ENCODE measurements around the gene PTH2R.
"Not testable (repeated sequence)": the region's sequence is repeated elsewhere in the genome, so short reads cannot be mapped to it uniquely, and the experiment has no call there.

Gene PTH2R

DNA sequence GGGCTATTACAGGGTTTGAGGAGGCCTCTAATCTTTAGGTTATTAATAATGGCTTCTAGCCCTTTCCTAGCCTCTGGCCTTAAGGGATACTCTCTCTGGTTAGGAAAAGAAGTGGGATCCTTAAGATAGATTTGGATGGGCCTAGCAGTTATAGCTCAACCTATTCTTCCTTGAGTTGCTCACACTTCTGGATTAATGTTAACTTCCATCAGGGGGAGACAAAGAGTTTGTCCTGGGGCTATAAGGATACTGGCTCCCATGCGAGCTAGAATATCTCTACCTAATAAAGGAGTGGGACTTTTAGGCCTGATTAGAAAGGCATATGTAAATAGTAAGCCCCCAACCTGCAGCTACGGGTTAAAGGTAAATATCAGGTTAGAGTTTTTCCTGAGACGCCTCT, 14.3 kb upstream of the PTH2R start:
- DNase-seq = no peak

DNA sequence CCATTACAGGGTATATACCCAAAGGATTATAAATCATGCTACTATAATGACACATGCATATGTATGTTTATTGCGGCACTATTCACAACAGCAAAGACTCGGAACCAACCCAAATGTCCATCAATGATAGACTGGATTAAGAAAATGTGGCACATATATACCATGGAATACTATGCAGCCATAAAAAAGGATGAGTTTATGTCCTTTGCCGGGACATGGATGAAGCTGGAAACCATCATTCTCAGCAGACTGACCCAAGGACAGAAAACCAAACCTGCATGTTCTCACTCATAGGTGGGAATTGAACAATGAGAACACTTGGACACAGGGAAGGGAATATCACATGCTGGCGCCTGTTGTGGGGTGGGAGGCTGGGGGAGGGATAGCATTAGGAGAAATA, 9.8 kb upstream of the PTH2R start:
- not testable (repeated sequence) for DNase-seq

DNA sequence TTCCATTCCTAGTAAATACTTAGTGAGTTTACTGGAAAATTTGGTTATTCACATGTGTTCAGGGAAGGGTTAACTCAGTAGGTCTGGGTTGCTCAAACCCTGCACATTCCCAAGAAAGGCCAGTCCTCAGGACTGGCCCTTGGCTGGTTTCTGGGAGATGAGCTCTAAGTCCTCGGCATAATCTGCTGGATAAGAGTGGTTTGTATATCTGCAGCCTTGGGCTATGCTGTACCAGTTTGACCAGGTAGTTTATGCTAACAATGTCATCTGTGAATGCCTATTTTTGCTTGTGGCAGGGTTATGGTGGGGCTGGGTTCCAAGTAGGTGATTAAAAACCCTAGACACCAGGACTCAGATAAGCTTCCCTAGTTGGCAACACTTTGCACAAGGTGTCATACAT, 7.4 kb upstream of the PTH2R start:
- DNase-seq = no peak

DNA sequence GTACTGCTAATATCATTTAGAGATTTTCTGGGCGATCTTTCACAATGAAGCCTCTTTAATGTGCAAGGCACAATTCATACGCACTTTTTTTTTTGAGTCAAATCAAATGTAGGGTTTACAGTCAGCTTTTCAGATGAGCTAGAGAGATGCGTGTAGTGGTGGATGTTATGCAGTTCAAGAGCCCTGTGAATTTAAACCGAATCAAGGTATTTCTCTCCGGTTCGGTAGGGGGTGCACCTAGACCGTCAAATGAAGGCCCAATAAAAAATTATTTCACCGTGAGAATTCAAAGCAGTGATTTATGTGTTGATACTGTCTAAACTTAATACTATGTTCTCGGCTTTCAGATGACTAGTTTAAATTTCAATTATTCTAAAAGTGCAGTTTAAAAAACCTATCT, 1.1 kb downstream of the PTH2R start:
- DNase-seq = no peak

DNA sequence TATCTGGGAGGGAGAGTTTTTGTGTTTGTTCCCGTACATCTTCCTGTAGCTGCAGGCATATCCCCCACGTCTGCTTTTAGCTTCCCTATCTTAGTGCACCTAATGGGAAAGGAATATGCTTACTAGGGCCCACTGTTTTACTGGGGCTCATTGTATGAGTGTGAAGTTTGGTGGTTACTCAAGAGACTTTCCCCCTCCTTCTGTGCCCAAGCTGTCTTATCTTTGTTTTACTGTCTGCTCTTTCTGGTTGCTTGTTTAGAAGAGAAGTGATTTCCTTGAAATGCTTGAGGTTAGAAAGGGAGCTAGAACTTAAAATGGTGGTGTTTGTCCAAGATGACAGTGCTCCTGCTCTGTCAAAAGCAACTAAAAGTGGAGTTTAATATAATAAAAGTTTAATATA, 7.3 kb downstream of the PTH2R start:
- DNase-seq = no peak

DNA sequence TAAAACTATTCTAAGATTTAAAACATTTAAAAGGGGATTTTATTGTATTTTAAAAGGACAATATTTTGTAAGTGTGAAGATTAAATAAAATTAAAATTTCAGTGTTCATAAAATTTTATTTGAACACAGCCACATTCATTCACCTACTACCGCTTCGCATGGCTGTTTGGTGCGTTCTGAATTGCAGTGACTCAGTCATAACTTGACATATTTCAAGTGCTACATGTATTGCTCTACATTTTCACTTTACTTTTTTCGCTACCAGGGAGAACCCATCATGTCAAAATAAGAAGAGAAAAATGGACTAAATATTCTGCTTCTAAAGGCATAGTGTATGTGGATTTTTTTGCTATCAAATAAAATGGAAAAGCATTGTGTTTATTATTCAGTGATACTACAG, 8.7 kb downstream of the PTH2R start:
- DNase-seq = no peak

DNA sequence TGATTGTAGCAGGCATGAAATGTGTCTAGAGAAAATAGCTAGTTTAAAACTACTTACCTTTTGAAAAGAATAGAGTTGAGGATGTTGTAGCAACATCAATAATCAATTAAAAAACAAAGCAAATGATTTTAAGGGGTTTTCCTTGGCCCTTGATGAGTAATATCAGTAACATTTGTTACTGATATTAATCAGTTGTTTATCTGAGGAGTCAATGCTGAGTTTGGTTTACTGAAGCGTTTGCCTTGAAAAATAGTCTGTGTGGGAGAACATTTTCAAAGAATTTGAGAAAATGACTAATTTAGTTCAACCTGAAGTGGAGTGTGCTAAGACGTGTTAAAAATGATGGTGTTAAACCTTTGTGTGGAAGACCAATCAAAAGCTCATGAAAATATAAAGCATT, 9.3 kb downstream of the PTH2R start:
- DNase-seq = no peak

DNA sequence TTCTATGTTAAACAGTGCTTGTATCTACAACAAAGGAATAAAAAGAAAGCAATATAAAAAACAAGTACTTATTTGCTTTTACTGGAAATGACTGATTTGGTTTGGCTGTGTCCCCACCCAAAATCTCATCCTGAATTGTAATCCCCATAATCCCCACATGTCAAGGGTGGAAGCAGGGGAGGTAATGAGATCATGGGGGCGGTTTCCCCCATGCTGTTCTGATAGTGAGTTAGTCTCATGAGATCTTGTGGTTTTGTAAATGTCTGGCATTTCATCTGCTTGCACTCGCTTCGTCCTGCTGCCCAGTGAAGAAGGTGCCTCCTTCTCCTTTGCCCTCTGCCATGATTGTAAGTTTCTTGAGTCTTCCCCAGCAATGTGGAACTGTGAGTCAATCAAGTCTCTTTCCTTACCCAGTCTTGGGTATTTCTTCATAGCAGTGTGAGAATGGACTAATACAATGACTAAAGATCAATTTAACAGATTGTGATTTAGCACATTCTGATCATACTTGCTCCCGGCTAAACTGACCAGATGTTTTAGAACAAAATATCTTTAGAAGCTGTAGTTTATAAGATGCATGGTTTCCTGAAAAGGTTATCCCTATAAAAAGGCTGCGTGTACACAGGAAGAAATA, 19.9 kb downstream of the PTH2R start:
- DNase-seq = no peak

DNA sequence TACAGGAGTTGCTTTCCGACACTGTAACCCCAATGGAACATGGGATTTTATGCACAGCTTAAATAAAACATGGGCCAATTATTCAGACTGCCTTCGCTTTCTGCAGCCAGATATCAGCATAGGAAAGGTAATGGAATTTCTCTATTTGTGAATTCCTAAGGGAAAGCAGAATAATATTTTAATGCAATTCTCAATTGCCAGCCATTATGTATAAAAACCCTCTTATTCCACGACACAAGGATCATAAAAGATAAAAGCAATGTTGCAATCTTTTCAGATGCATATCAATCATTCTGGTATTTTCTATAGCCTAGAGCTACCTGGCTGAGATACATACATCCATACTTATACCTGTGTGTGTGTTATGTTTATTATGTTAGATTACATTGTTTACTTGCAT, 31.2 kb downstream of the PTH2R start:
- DNase-seq = no peak

DNA sequence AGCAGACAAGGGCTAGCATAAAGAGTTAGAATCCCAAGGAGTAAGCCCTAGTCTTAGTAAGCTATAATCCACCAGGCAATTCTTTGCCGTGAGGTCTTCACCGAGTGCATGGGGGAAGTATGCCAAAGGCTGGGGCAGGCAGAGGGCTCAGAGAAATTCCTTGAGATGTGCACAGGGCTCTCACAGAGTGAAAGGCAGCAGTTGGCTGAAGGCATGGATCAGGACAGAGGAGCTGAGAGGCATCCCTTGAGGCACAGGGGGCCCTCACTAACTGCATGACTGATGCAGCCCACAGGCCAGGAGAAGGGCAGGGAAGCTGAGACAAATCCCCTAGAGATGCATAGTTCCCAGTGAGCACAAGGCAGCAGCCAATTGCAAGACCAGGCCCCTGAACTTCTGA, 34.1 kb downstream of the PTH2R start:
- no peak for DNase-seq

DNA sequence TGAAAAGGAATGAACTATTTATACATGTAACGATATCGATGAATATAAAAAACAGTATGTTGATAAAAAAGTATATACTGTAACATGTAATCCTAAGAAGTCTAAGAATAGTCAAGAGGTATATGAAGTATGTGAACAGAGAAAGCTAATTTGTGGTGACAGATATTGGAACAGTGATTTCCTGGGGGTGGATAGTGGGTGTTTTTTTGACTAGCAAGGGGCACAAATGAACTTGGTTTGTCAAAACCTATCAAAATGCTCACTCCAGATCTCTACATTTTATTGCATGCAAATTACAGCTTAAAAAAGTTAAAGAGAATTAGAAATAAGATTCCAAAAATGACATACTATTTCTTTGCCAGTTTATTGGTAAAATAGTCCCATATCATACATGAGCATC, 35.4 kb downstream of the PTH2R start:
- DNase-seq = no peak

DNA sequence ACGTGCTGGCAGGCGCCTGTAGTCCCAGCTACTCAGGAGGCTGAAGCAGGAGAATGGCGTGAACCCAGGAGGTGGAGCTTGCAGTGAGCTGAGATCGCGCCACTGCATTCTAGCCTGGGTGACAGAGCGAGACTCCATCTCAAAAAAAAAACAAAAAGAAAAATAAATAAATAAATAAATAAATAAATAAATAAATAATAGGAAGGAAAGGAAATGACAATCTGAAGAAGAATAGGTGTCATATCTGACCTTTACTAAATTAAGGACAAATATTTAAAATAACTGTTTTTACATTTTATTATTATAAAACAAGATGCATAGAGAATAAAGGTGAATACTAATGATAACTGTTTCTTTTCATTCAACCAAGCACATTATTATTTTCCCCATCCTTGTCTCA, 40.9 kb downstream of the PTH2R start:
- not testable (repeated sequence) for DNase-seq

DNA sequence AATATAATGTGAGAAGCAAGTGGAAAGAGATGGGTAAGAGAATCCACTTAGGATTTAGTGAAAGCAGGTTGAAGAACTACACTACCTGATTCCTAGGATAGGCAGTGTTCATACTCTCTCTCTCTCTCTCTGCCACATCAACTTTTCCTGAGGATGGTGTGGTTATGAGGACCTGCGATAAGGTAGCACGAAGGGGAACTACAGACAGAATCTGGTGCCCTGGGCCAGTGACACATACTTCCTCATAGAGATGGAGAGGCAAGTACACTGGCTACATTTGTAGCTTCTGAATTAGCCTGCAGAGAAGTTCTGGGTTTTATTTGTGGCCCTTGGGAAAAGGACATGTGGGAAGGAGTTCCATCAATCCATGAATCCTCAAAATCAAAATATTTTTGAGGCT, 44.5 kb downstream of the PTH2R start:
- no peak for DNase-seq

DNA sequence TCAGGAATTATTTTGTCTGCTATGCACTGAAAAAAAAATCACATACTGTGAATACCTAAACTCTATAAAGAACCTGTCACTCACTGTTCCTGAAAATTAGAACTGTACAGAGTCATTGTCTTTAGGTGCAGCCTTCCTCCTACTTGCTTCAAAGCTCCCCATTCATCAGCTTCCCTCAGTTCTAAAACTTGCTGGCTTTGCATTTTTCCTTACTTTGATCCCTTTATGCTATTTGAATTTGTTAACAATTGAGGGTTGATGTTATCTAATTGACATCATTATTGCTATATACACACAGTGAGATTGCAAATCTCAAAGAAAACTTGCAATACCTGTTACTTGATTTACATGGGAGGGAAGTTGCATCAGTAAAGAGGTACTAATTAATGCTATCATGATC, 48.3 kb downstream of the PTH2R start:
- DNase-seq = no peak

DNA sequence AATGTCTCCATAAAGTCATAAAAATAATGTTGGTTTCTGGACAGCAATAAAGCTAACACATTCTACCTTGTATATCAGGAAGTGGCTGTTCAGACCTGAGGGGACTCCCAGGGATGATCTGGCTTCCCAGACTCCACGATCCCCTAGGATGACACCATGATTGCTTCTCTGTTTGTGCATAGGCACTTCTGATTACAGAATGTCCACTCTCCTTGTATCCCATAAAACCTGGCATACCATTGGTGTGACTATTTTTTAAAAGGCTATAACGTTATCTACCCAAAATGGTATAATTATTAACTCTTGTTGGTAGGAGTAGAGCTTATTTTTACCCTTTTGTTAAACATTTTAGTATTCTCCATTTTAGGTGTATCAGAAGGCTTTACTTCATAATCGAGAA, 57.1 kb downstream of the PTH2R start:
- DNase-seq = no peak

DNA sequence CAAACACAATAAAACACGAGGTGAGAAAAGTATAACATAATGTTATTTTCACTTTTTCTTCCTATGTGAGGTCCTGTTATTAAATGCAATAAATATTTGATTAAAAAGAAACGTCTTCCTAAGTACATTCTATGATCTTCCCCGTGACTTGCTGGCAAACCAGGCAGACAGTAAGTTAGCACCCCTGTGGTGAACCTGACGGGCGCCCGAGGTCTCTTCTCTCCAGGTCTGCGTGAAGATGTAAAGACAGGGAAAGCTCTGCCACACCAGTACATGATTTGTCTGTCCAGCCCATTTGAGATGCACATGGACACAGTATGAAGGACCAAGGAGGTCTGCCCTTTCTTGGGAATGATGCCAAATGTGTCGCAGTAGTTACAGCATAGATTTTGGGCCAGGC, 57.6 kb downstream of the PTH2R start:
- no peak for DNase-seq

DNA sequence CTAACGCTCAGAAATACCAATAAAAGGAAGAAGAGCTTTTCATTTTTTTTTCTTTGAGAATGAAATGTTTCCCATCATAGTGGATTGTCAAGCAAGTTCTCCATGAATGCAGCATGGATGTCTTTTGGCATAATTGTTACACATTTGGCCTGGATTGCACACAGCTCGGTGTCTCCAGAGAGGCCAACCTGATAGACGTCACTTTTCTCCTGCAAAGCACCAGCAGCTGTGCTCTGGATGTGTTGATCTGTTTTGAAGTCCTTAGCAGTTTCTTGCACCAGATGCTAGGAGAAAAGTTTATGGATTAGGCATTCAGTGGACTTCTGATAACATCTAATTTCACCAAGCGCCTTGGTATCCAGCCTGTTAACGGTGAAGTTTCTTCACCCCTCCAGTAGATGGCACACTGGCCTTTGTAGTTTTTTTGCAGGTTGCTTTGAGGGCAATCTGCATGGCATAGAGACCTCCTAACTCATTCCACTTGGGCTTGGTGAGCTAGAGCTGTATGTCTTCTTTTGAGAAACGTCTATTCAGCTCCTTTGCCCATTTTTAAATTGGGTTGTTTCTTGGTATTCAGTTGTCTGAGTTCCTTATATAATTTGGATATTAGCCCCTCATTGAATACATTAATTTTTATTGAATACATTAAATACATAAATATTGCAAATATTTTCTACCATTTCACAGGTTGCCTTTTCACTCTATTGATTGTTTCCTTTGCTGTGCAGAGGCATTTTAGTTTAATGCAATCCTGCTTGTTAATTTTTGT, 59.7 kb downstream of the PTH2R start:
- DNase-seq = no peak

DNA sequence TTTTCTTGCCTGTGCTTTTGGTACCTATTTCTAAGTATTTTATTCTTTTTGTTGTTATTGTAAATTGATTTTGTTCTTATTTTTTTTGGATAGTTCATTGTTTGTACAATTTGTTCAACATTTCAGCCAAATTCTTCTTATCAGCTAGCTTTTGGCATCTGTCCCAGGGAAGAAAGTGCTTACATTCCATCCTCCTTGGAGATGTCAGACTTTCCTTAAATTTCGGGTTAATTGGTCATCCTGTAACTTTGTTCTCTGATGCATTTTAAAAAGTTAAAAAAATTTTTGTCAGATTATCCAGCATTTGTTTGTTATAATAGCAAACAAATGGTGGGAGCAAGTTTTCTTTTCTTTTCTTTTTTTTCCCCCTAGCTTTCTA, 60.3 kb downstream of the PTH2R start:
- no peak for DNase-seq

DNA sequence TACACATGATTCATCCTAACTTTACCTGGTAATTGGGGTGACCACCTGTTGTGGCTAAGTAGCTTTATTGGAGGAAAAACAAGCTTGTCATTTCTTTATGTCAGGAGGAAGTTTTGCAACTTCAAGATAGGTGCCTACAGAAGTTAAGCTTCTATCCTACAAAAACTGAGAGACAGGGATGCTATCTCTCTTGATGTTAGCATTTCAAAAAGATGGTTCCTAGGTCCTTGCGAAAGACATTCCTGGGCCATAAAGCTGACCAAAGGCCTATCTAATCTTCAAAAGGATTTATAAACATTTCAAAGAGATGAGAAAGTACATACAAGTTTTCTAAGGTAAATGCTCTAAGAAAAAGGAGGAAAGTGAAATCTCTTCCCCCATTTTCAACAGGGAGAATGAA, 61.0 kb downstream of the PTH2R start:
- DNase-seq = no peak

DNA sequence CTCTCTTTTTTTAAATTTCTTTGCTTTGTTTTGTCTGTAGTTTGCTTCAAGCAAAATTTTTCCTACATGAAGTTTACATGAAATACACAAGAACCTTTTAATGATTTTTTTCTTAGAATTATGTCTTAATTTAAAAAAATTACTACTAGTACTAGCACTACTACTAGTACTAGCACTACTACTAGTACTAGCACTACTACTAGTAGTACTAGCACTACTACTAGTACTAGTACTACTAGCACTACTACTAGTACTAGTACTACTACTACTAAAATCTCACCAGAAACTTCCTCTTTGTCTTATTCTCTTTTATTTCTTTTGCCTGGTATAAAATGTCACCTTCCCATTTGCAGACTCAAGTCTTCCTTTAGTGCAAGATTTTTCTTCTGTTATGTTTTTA, 71.1 kb downstream of the PTH2R start:
- DNase-seq = no peak

DNA sequence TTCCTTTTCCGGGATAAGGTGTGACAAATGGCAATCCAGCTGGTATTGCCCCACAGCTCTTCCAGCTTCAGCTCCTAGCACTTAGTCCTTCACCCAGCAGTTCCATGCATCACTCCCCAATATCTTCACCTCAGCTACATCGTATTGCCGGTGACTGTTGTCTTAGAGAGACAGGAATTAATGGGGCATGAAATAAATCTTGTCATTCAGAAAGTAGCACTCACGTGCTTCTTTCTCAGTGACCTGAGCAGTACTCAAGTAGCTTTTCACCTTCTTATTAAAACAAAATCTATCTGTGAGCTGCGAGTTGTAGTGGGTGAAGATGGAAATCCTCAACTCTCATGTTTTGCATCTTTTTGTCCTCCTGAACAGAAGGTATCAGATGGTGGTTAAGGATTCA, 72.8 kb downstream of the PTH2R start:
- DNase-seq = no peak

DNA sequence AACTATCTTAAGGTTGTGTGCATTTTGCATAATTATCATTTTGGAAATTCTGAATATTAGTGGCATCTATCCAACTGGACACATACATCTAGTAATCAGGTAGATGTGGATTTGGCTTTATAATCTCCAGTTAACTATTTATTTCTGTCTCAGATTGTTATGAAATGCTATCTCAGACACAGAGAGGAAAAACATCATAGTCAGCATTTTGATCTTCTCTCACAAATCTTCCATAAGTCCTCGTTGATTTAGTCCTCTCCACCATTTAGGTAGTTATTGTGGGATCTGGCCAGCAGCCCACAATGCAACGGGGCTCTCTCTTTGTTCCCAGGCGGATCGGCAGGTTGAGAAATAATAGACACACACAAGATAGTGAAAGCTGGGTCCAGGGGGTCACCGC, 75.4 kb downstream of the PTH2R start:
- not testable (repeated sequence) for DNase-seq

DNA sequence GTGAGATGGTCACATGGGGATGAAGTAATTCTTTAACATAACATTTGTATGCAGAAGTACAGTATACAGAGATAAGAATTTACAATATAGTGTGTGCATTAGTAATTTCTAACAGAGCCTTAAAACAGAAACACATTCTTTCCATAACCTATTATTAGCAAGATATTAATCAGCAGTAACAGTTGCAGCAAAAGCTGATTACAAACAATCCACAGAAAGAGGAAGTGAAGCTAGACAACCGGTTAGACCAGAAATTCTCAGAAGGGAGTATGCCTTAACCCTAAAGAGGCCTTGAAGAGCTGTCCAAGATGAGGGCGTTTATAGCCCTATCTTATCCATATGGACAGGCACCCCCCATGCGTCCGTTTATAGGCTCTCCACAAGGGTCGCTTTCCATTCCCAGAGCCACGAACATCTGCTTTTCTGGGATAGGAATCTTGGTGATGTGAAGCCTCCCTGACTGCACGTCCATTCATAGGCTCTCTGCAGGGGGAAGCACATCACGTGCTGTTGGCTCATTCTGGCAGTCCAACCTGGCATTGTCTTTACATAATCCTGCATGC, 75.9 kb downstream of the PTH2R start:
- DNase-seq = not testable (repeated sequence)

DNA sequence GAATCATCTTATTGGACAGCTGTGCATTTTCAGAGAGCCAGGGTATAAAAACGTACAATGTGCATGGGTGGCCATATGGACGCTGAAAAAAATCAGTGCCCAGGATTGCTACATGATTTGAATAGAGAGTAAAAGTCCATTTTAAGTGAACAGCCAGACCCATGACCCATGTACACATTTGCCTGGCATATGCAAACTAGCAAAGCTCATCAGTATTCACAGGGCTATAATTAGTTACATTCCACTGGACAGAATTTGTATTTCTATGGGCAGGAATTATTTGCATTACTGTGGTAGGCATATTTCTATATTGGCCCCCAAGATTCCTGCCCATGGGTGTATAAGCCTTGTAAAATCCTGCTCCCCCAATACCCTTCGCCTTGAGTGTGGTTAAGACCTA, 78.8 kb downstream of the PTH2R start:
- no peak for DNase-seq
